Fibroblast of lung (primary cell): ENCODE data around the gene PAK6.
A peak's percentile ranks its signal among the peaks of the same experiment; 100 is the strongest.

Experiments
- CTCF ChIP-seq, 2 donors: IDR thresholded peaks in 1 of 2; conservative IDR thresholded peaks in 1 of 2; 1 replicate in 1 of 2; 2 replicates in 1 of 2; pipeline ENCODE4 v1.5.1; 2011 to 2012; ENCODE audit warnings: low read length in 2 of 2, control low read depth in 1 of 2, inconsistent platforms in 1 of 2, low read depth in 1 of 2, mild to moderate bottlenecking in 1 of 2
- EZH2 ChIP-seq: IDR thresholded peaks from 2 replicates; pipeline ENCODE4 v1.5.1; 2012; ENCODE audit warnings: low read length, control low read depth, mild to moderate bottlenecking; ENCODE audit errors: missing control alignments

- peak; percentile 81 to 93 for TF ChIP-seq CTCF (conservative IDR thresholded peaks at IDR 0.05 in 1 of 2, IDR thresholded peaks at IDR 0.05 in 1 of 2; ENCODE audit: low read depth in 1 of 2, low read length in 2 of 2)
- no peak for TF ChIP-seq EZH2
Measured at GRCh38 chr15:40279437-40280141, 40.7 kb downstream of the PAK6 start.
